GM18519 (cell line): ENCODE measurements around the gene USP14.

Source experiments
- ATAC-seq: cut with Tn5 transposase; IDR thresholded peaks from one replicate; pipeline ENCODE4 v1.9.1; 2021; ENCODE audit warnings: mild to moderate bottlenecking, moderate library complexity; ENCODE audit not compliant: unreplicated experiment, low FRiP score

The USP14 gene

DNA sequence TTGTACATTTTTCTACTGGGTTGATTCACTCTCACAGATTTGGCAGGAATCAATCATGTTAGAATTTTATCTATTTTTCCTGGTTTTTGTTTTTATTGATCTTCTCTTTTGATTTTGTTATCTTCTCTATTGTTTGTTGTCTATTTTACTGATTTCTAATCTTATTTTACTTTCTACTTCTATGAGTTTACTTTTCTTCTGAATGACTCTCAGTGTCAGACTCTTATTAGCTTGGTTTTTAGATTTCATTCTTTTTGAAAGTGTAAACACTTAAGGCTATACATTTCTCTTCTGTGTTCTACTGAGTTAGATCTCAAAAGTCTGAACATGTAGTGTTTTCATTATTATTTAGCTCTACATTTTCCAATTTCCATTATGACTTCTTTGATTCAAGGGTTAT lies 62.4 kb downstream of the USP14 start:
- ATAC-seq, result no peak

- ATAC-seq, result no peak
Measured at GRCh38 chr18:225745-226144, 67.4 kb downstream of the USP14 start.

DNA sequence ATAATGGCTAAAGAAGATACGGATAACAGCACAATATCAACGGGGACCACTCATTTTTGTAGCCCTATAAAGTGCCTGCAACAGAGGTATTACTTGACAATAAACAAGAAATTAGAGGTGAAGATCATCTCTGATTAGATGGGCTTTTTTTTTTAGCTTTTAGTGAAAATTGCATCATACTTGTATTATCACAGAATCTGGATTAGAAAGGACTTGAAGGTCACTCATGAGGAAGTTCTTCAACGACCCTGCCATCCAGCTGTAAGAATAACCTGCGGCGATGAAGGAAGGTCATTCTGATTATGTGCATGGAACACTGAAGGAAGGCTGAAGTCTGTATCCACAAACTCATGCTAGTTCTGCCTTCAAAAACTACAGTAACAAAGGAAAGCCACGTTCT lies 69.0 kb downstream of the USP14 start:
- no peak for ATAC-seq

- ATAC-seq, result no peak
Measured at GRCh38 chr18:227902-228301, 69.5 kb downstream of the USP14 start.

DNA sequence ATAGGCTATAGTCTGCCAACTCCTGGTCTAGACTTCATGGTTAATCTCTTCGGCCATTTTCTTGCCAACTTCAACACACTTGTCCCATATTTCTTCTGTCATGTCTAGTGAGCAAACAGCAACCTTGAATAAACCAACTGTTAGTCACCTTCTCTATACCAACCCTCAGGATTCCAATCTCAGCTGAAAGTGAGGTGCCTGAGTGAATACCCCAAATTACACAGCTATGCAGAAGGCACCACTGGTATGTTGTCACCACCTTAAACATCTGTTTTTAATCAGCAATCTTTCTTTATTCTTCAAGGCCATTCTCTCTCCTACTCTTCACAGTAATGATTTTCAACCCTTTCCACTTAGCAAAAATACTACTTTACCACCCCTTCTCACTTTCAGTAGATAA lies 70.2 kb downstream of the USP14 start:
- no peak for ATAC-seq

DNA sequence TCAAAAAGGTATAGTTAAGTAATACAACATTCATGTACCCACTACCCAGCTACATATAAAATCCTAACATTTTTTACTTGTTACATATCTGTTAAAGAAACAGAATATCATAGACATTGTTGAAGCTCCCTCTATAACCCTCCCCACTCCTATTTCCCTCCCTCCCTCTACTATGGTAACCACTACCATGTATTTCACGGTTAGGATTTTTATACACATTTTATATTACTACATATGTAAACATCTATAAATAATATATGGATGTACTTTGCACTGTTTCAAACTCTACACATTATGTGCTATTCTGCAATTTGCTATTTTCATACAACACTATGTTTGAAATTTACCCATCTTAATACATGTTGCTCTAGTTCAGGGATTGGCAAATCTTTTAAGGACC lies 73.2 kb downstream of the USP14 start:
- ATAC-seq, result no peak

GRCh38 chr18:240175-240574 lies 81.8 kb downstream of the USP14 start:
- ATAC-seq, result no peak

- ATAC-seq, result no peak
Measured at GRCh38 chr18:245282-245847, 87.0 kb downstream of the USP14 start.

- ATAC-seq, result no peak
Measured at GRCh38 chr18:248053-248452, 89.7 kb downstream of the USP14 start.

GRCh38 chr18:250685-251084 lies 92.3 kb downstream of the USP14 start:
- no peak for ATAC-seq

- no peak for ATAC-seq
Measured at GRCh38 chr18:251572-251971, 93.2 kb downstream of the USP14 start.

DNA sequence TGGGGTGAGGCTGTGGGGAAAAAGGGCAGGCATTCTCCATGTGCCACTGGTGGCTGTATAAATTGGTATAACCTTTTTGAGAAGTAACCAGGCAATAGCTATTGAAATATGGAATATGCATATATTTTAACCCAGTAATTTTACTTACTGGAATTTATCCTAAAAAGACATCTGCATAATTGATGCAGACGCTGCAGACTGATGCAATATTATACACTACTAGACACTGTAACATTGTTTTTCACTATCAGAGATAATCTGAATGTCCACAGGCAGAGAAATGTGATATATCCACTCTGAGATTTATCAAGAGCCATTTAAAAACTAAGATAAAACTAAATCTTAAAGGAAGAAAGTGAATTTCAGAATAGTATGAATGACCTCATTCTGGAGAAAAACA lies 94.8 kb downstream of the USP14 start:
- no peak for ATAC-seq

DNA sequence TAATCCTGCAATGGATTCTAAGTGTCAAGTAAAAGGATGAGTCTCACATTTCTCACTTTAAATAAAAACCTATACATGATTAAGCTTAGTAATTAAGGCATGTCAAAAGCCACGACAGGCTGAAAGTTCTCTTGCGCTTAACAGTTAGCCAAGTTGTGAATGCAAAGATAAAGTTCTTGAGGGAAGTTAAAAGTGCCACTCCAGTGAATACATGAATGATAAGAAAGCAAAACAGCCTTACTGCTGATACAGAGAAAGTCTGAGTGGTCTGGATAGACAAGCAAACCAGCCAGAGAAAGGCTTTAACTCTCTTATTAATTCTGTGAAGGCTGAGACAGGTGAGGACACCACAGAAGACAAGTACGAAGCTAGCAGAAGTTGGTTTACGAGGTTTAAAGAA lies 96.8 kb downstream of the USP14 start:
- no peak for ATAC-seq

DNA sequence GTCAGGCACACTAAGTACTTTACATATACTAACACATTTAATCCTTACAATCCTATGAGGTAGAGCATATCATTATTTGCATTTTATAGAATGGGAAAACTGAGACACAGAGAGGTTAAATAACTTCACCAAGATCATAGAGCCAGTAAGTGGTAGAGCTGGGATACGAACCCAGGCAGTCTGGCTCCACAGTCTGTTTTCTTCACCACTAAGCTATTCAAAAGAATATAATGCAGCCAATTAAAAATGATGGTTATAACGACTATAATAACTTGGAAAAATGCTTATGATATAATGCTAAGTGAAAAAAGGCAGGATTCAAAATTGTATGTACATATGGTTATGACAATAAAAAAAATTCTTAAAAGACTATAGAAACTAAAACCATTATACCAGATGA lies 102.2 kb downstream of the USP14 start:
- ATAC-seq, result no peak

GRCh38 chr18:261398-262073 lies 103.2 kb downstream of the USP14 start:
- no peak for ATAC-seq
